PFSK-1 (cell line): ENCODE measurements around the gene C17orf75.

Experiments
- FOXP2 ChIP-seq: optimal IDR thresholded peaks from 2 replicates; pipeline ENCODE3; 2011; ENCODE audit warnings: borderline replicate concordance, control low read depth, inconsistent platforms; ENCODE audit not compliant: insufficient read depth; ENCODE audit errors: extremely low read length, extremely low read depth
- POLR2AphosphoS5 ChIP-seq: IDR thresholded peaks from 2 replicates; pipeline ENCODE4 v1.6.1; 2012; ENCODE audit warnings: low read depth, mild to moderate bottlenecking, control low read depth, low read length, moderate library complexity
- REST ChIP-seq, 2 experiments: IDR thresholded peaks; 2 replicates each; pipeline versions ENCODE4 v1.6.1 to v1.8.0; 2011 to 2012; ENCODE audit warnings: low read depth in 2 of 2, low read length in 2 of 2, control low read depth in 1 of 2, inconsistent platforms in 1 of 2, mild to moderate bottlenecking in 1 of 2, moderate library complexity in 1 of 2; ENCODE audit not compliant: insufficient read depth in 1 of 2
- SIN3A ChIP-seq: IDR thresholded peaks from 2 replicates; pipeline ENCODE4 v1.6.1; 2012; ENCODE audit warnings: mild to moderate bottlenecking, low read length, moderate library complexity, borderline replicate concordance; ENCODE audit not compliant: insufficient read depth
- TAF1 ChIP-seq: IDR thresholded peaks from 2 replicates; pipeline ENCODE4 v1.6.1; 2012; ENCODE audit warnings: low read length, control low read depth, borderline replicate concordance; ENCODE audit not compliant: insufficient read depth

GRCh38 chr17:32278815-32279214 lies 63.2 kb downstream of the C17orf75 start:
- TF ChIP-seq POLR2AphosphoS5 (no peak), SIN3A (no peak), TAF1 (no peak), REST (IDR thresholded peaks at IDR 0.05; ENCODE audit: insufficient read depth in 1 of 2, low read depth in 2 of 2, low read length in 2 of 2) (no peak), FOXP2 (no peak)
